Right cardiac atrium (tissue), 5 donors: ENCODE data around the gene CD300C. TPM values are rescaled to one million over a fixed set of nuclear protein-coding genes. Genes with fewer than 3 reads are reported as not detected.
A peak's percentile ranks its signal among the peaks of the same experiment; 100 is the strongest.

Experiments used
- ATAC-seq, 2 donors: fragments of 200-7000 bp; cut with Tn5 transposase; one replicate each; pipeline versions ENCODE4 v1.8.0 to v1.9.1; 2020; ENCODE audit warnings: moderate library complexity in 2 of 2, mild to moderate bottlenecking in 1 of 2
- DNase-seq, 3 donors: peaks; one replicate each; pipeline ENCODE4 v3.0.0-alpha.2; 2020
- H3K27ac ChIP-seq: one replicate; pipeline ENCODE4 v1.5.1; 2013; ENCODE audit warnings: mild to moderate bottlenecking, low read length, control low read depth, moderate library complexity
- H3K27me3 ChIP-seq: one replicate; pipeline ENCODE4 v1.6.1; 2013; ENCODE audit not compliant: control insufficient read depth, insufficient read depth
- H3K4me1 ChIP-seq: one replicate; pipeline ENCODE4 v1.6.1; 2013; ENCODE audit warnings: low read length; ENCODE audit not compliant: control insufficient read depth, insufficient read depth
- H3K4me3 ChIP-seq: one replicate; pipeline ENCODE4 v1.5.1; 2013; ENCODE audit warnings: low read length, control low read depth
- H3K9me3 ChIP-seq: one replicate; pipeline ENCODE4 v1.6.1; 2013; ENCODE audit warnings: low read length; ENCODE audit not compliant: control insufficient read depth
- WGBS: extraction: QIAGEN DNeasy Blood & Tissue Kit; methylation state at CpG from one replicate; pipeline ENCODE4 v1.1.7; 2013; 5-methylcytosine and 5-hydroxymethylcytosine counted together
- intact Hi-C, 4 donors: fragments of 100-400 bp; cut with DNase I; formaldehyde crosslinking; loops; one replicate each; pipeline versions ENCODE4 v1.11.0 to v1.14.0; 2022 to 2023
- polyA plus RNA-seq: library from polyadenylated mRNA; stranded (reverse); fragments of 200-250 nt; gene quantifications from one replicate; pipeline ENCODE4 v1.2.3, GENCODE V29; 2013
- total RNA-seq, 4 donors: library from RNA; stranded (reverse); fragmentation: NEBNext Ultra II Directional; extraction: Animal tissue kit (Norgen Biotek cat#: 25700); gene quantifications; one replicate each; pipeline ENCODE4 v1.2.1, GENCODE V29; 2021
- donor health status: healthy with polysubstance abuse.
- donor health status: DM: no; HTN: yes; CAD: no.
- donor health status: DM: no; HTN: no; CAD: no.
- donor health status: DM: no; HTN: yes; CAD: no; lungs with severe emphysema.
- donor health status: DM: yes; HTN: yes; CAD: no.

CD300C gene
- total and polyA plus RNA-seq, 5 donors, result 0.11 to 2.1 (median 1.5) TPM

DNA sequence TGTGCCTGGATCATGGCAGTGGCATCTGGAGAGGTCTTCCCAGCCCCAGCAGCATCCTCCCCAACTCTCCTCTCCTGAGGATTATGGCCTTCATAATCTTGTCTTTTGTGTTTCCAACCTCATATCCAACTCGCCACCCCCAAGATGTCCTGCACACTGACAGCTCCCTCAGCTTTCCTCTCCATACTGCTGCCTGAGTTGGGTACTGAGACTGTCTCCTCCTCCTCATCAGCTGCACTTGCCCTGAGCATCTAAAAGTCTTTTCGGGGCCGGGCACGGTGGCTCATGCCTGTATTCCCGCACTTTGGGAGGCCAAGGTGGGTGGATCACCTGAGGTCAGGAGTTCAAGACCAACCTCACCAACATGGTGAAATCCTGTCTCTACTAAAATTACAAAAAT lies 16.7 kb downstream of the CD300C start:
- Histone ChIP-seq H3K4me1 (no peaks in the 10 kb centered on the region), H3K4me3 (no peak overlapping the region), H3K27me3 (no peaks in the 10 kb centered on the region), H3K27ac (no peak overlapping the region), H3K9me3 (no peaks in the 10 kb centered on the region)
- 78% methylated on average over 5 of the region's 5 CpGs for WGBS
- intact Hi-C loops, result no loop called here
- no peak for ATAC-seq
- DNase-seq, result no peak

DNA sequence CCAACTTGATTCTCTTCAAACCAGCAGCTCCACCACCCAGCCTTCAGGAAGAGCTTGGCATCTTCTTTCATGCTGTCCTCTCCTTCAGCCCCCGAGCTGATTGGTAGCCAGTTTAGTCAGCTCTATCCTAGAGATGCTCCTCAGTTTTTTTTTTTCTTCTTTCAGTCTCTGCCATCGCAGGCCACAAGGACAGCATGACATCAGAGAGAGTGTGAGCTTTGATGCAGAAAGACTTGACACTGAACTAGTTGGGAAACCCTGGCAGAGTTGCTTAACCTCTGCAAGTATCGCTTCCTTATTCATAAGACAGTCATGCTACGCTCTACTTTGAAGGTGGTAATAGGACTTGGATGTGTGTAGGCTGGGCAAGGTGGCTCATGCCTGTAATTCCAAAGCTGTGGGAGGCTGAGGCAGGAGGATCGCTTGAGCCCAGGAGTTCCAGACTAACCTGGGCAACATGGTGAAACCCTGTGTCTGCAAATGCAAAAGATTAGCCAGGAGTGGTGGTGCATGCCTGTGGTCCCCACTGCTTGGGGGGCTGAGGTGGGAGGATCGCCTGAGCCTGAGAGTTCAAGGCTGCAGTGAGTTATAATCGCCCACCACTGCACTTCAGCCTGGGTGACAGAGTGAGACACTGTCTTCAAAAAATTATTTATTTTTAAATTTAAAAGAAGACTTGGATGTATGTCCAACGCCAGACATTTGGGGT lies 17.3 kb downstream of the CD300C start:
- Histone ChIP-seq H3K4me1 (no peaks in the 10 kb centered on the region), H3K4me3 (no peak overlapping the region), H3K27me3 (no peaks in the 10 kb centered on the region), H3K9me3 (no peaks in the 10 kb centered on the region), H3K27ac (no peak overlapping the region)
- peak in 1 of 2 donors; percentile 22 for ATAC-seq
- DNase-seq, result no peak
- intact Hi-C loops, result no loop called here
- 78% methylated on average over 8 of the region's 8 CpGs for WGBS

DNA sequence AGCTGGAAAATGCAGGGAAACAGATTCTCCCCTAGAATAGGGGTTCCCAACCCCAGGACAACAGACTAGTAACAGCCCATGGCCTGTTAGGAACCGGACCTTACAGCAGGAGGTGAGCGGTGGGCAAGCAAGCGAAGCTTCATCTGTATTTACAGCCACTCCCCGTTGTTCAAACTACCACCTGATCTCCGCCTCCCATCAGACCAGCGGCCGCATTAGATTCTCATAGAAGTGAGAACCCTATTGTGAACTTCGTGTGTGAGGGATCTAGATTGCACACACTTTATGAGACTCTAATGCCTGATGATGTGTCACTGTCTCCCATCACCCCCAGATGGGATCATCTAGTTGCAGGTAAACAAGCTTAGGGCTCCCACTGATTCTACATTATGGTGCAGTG lies 18.2 kb downstream of the CD300C start:
- DNase-seq (no peak), ATAC-seq (no peak)
- peaks cover 2% of the 10 kb centered on the region for H3K9me3 ChIP-seq
- intact Hi-C loops, result no loop called here
- H3K4me3 ChIP-seq, result no peak overlapping the region
- H3K27ac ChIP-seq, result no peak overlapping the region
- H3K4me1 ChIP-seq, result no peaks in the 10 kb centered on the region
- 87% methylated on average over 8 of the region's 8 CpGs for WGBS
- H3K27me3 ChIP-seq, result no peaks in the 10 kb centered on the region

DNA sequence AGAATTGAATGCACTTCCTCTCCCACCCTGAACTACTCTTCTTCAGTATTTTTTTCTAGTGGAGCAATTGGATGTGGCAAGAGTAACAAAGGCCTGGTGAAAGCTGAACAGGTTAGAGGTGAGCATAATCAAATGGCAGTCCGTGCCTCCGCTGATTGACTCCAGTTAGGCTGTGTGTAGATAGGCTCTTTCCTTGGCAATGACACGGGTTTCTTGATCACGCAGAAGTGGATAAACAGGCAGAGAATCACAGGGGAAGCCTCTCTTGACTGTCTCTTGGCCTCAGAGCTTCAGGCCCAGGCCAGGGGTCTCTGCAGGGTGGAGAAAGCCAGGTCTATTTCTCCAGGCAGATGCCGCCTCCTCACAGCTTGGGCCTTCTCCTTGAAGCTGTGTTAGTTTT lies 18.8 kb downstream of the CD300C start:
- DNase-seq (no peak), ATAC-seq (no peak)
- H3K4me1 ChIP-seq, result no peaks in the 10 kb centered on the region
- intact Hi-C loops, result no loop called here
- peaks cover 2% of the 10 kb centered on the region for H3K9me3 ChIP-seq
- H3K27me3 ChIP-seq, result no peaks in the 10 kb centered on the region
- no peak overlapping the region for H3K4me3 ChIP-seq
- H3K27ac ChIP-seq, result no peak overlapping the region
- 78% methylated on average over 5 of the region's 5 CpGs for WGBS

DNA sequence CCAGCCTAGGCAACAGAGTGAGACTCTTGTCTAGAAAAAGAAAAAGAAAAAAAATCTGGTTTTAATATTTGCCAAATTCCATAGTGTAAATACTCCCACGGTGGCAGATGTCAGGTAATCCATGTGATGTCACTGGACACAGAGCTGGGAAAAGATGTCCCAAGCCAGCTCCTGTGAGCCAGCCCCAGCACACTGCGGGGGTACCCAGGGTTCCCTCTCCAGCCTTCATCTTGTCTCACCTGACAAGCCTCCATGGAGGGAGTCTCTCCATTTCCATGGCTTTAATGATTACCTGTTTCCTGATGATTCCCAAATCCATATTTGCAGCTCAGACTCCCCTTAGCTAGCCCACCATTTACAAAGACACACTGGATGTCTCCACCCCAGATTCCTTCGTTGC lies 19.2 kb downstream of the CD300C start:
- Histone ChIP-seq H3K9me3 (peaks cover 2% of the 10 kb centered on the region), H3K27me3 (no peaks in the 10 kb centered on the region), H3K27ac (no peak overlapping the region), H3K4me3 (no peak overlapping the region), H3K4me1 (no peaks in the 10 kb centered on the region)
- 62% methylated on average over 3 of the region's 3 CpGs for WGBS
- intact Hi-C loops, result no loop called here
- DNase-seq (no peak), ATAC-seq (no peak)

DNA sequence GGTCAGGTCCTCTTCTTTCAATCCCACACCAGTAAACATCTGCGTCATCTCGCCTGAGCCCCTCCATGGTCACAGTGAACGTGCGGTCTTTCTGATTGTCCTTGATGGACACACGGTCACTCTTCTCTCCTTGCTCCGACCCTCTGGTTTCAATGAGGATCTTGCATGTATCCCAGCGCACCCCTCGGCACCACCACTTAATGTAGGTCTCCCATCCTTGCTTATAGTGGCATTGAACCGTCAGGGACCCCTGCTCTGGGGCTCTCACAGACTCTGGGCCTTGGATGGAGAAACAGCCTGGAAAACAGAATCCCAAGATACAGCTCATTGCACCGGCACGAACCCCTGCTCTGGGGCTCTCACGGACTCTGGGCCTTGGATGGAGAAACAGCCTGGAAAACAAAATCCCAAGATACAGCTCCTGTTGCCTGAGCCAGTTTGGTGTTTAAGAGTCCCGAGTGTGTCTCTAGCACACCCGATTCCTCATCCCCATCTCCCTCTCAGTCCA lies 20.1 kb downstream of the CD300C start:
- WGBS, result 85% methylated on average over 14 of the region's 14 CpGs
- no peak for ATAC-seq

DNA sequence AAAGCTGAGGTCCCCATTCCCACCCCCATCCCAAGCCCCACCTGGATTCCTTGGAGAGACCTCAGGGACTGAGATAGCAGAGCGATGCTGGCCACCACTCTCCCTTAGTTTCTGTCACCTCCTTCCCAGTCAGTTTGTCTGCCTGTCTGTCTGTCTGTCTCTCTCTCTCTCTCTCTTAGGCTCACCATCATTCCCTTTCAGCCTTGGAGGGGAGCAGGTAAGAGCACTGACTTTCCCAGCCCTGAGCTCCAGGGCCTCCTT lies 20.5 kb downstream of the CD300C start:
- intact Hi-C loops, result no loop called here
- no peak overlapping the region for H3K4me3 ChIP-seq
- no peaks in the 10 kb centered on the region for H3K27me3 ChIP-seq
- DNase-seq, result no peak
- WGBS, result 87% methylated on average over 1 of the region's 1 CpG
- H3K27ac ChIP-seq, result no peak overlapping the region
- H3K4me1 ChIP-seq, result no peaks in the 10 kb centered on the region
- H3K9me3 ChIP-seq, result peaks cover 2% of the 10 kb centered on the region
- ATAC-seq, result no peak

More for the DNA sequence above, 20.1 kb downstream of the CD300C start:
- peaks cover 2% of the 10 kb centered on the region for H3K9me3 ChIP-seq
- H3K4me3 ChIP-seq, result no peak overlapping the region
- no peak for DNase-seq
- H3K4me1 ChIP-seq, result no peaks in the 10 kb centered on the region
- H3K27me3 ChIP-seq, result no peaks in the 10 kb centered on the region
- H3K27ac ChIP-seq, result no peak overlapping the region
- intact Hi-C loops, result no loop called here

DNA sequence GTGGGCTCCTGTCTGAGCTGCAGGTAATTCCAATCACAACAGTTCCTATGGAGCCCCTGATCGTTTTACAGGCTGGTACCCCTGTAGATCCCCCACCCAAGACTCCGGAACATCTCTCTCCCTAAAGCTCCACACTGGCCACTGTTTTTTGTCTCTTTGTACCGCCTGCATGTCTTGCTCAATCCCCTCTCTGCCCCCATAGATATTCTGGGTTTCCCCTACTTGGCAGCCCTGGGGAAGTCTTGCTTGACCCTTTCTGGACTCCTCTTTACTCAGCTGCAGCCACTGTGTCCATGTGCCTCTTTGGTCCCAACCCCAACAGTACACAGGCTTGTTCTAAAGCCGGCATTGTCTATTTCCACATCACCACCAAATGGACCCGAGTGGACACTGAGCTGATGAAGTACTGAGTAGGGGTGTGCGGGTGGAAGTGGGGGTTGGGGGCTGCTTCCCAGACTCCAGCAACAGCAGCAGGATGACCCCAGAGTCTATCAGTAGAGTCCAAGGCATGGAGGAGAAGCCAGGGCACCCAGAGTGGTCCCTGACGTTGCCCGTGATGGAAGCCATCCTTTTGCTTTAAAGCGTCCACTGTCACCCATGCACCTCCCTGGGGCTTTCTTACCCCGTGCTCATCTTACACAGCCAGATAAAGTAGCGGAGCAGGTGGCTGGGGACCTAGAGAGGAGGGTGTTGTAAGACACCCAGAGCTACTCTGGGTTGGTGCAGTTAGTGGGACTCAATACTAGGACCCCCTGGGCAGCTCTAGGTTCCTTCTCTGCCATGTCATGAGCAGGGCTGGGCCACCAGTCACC lies 21.1 kb downstream of the CD300C start:
- ATAC-seq (no peak), DNase-seq (no peak)
- Histone ChIP-seq H3K4me3 (no peak overlapping the region), H3K27me3 (no peaks in the 10 kb centered on the region), H3K4me1 (no peaks in the 10 kb centered on the region), H3K9me3 (peaks cover 2% of the 10 kb centered on the region), H3K27ac (no peak overlapping the region)
- intact Hi-C loops, result no loop called here
- WGBS, result 80% methylated on average over 11 of the region's 11 CpGs

DNA sequence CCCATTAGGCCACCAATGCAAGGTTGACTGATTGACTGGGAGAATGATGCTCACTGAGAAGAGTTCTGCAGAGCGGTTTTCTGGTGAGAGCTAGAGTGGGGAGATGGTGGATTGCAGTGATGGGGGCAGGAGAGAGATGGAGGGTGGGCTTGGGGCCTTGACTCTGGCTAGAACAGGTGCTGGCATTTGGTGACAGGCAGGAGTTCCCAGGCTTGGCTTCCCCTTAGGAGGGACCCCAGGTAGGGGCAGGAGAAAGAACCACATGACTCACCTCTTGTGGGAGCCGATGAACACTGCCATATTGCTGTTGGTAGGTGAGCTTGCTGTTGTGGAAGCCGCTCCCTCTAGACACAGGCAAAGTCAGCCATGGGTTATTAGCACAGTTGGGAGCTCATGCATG lies 22.6 kb downstream of the CD300C start:
- no peak overlapping the region for H3K27ac ChIP-seq
- no peak overlapping the region for H3K4me3 ChIP-seq
- WGBS, result 82% methylated on average over 3 of the region's 3 CpGs
- intact Hi-C loops, result no loop called here
- no peaks in the 10 kb centered on the region for H3K4me1 ChIP-seq
- DNase-seq, result no peak
- no peak for ATAC-seq
- no peaks in the 10 kb centered on the region for H3K27me3 ChIP-seq
- H3K9me3 ChIP-seq, result peaks cover 2% of the 10 kb centered on the region

DNA sequence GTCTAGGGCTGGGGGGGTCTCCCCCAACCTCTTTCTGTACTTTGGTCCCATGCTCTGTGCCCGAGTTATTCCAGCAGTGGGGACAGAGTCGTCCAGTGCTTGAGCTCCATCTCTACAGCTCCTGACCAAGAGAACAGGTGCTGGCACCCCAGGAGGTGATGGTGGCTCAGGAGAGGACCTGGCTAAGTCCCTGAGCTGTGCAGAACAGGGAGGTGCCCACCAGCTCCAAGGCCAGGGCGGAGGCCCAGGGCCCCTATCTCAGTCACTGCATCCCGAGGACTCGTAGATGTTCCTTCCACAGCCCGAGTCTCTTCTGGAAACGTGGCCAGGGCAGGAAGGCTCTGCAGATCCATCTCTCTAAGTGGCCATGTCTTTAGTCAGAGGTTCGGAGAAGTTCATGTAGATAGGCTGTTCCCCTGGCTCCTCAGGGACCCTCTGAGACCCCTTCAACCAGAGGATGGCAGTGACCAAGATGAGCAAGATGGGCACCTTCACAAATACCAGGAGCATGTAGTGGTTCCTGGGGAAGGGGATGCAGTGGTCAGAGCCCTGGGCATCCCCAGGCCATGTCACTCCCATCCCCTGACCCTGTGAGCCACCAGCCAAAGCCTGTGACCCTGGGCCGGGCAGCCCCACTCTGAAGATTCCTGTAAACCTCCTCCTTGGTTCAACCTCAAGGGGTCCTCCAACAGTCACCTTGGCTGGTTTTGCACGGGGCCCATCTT lies 23.4 kb downstream of the CD300C start:
- H3K4me1 ChIP-seq, result no peaks in the 10 kb centered on the region
- DNase-seq (no peak), ATAC-seq (no peak)
- no peaks in the 10 kb centered on the region for H3K27me3 ChIP-seq
- intact Hi-C loops, result no loop called here
- WGBS, result 80% methylated on average over 10 of the region's 10 CpGs
- H3K27ac ChIP-seq, result no peak overlapping the region
- H3K4me3 ChIP-seq, result no peak overlapping the region
- peaks cover 2% of the 10 kb centered on the region for H3K9me3 ChIP-seq

DNA sequence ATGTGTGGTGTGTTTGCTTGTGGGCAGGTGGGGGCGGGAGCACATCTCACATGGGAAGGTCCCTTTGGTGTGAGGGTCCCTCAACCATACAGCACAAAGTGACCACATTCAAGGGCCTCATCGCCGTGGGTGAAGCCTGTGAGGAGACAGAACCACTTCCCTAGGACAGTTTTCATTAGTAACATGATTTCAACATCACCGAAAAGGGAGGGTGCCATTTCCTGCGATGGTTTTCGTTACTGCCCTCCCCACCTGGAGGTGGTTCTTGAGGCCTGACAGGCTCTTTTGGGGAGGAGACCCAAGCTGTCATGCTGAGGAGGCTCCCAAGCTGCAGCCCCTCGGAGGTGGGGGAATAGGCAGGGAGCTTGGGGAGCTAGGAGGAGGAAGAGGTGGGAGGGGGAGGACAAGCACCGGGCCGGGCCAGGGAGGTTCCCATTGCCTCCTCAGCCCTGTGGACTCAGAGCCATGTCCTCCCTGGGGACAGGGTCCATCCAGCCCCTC lies 24.2 kb downstream of the CD300C start:
- 76% methylated on average over 9 of the region's 9 CpGs for WGBS
- DNase-seq (no peak), ATAC-seq (peak; percentile 13 to 31)
- H3K4me1 ChIP-seq, result no peaks in the 10 kb centered on the region
- no peak overlapping the region for H3K27ac ChIP-seq
- no peak overlapping the region for H3K4me3 ChIP-seq
- H3K27me3 ChIP-seq, result no peaks in the 10 kb centered on the region
- intact Hi-C loops, result no loop called here
- peaks cover 2% of the 10 kb centered on the region for H3K9me3 ChIP-seq
